GM20431 (cell line): ENCODE results near the gene VAMP3.
"Not testable (repeated sequence)": the region's sequence is repeated elsewhere in the genome, so short reads cannot be mapped to it uniquely, and the experiment has no call there.

Source experiments
- in situ Hi-C: fragments of 300-500 bp; cut with MseI, MboI; formaldehyde crosslinking; loops from one replicate; pipeline ENCODE4 v1.15.0; 2020; ENCODE audit warnings: low sequenced_read_pairs; ENCODE audit not compliant: unreplicated experiment

The VAMP3 gene

DNA sequence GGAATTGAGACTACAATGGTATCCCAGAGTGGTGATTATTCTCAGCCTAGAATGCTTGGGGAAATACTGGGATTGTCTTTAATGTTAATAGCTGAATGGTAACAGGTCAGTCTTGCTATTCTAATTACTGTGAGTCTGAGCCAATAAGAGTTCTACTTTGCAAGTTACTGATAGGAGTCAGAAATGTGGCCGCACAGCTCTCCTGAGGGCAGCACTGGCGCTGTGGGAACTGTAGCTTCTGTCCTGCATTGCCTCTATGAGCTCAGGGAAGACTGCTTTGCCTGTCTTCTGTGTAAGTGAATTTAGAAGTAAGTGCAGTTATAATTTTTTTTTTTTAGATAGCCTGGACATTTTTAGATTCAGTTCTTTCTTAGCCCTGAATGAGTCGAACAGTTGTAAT is 10.0 kb upstream of the VAMP3 start:
- in situ Hi-C loops, result no loop called here

- in situ Hi-C loops, result no loop called here
Measured at GRCh38 chr1:7767176-7767575, 3.9 kb upstream of the VAMP3 start.

DNA sequence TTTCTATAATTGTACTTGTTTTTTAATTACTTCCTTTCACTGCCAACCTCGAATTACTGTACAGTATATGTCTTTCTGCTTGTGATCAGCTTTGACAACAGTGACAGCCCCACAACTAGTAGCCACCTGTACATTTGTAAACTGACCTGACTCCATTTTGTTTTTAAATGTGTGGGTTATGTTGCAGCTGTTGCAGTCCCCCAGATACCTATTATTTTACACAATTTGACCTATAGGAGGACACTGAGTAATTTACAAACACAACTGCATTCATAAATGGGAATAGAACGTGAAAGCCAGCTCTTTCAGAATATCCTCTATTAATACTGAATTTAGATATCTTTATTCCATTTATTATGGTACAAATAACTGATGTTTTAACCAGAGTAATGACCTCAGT is 2.5 kb upstream of the VAMP3 start:
- in situ Hi-C loops, result no loop called here

GRCh38 chr1:7769673-7770412 is 1.3 kb upstream of the VAMP3 start:
- in situ Hi-C loops, result no loop called here

DNA sequence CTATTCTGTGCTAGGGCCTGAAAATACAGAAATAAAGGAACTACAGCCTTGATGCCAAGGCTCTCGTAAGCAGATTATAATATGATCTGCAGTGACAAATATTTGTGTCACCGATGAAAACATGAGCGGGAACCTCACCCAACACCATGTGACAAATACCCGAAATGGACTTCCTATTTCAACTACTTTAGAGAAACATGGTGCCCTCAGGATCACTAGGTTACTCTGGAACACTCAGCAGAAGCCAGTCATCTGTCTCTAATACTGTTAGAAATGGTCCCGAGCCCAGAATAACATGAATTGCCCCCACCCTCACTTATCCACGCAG is 463 bp upstream of the VAMP3 start:
- in situ Hi-C loops, result no loop called here

DNA sequence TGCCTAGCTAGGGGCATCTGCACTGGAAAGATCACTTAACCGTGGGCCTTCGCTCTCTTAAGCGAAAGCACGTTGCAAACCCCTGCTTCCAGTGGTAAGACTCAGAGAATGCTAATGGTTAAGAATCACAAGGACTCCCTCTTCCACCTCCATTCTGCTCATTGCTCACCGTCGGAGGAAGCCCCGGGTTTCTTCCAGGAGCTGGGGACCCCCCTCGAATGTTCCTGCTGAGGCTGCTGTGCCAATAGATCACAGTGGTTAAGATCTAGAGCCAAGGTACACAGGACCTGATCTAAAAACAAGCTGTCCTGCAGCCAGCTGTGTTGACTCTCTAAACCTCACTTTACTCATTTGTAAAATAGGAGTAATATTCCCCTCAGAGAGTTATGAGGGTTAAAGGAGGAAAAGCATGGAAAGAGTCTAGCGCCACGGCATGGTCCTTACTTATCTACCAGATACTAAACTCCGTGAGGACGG is 765 bp downstream of the VAMP3 start:
- in situ Hi-C loops, result no loop called here

DNA sequence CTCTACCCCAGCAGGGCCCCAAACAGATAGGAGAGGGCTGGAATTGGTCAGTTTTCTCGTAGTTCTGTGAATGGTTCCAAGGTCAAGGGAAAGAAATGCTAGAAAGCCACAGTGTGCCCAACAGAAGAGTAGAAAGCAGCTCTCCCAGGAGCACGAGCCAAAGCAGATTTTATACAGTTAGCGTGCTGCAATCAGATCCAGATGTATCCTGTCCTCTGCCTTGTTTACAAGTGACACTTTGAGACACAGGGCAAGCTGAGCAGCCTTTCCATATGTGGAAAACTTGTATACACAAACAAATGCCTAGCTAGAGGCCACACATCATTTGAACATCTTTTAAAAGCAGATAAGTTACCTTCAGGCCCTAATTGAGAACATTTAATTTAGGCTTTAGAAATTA is 6.5 kb downstream of the VAMP3 start:
- in situ Hi-C loops, result no loop called here

DNA sequence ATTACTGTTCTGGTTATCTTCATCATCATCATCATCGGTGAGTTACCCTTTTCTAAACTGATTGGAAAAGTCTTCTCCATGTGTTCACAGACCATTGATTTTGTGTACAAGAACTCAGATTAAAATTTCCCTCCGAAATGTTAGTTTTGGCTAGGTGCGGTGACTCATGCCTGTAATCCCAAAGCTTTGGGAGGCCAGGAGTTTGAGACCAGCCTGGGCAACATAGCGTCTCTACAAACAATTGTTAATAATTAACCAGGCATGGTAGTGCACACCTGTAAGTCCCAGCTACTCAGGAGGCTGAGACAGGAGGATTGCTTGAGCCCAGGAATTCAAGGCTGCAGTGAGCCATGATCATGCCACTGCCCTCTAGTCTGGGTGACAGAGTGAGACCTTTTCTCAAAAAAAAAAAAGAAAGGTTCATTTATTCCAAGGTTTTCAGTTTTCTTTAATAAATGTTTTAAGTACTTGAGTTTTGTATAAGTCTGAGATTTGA is 7.1 kb downstream of the VAMP3 start:
- in situ Hi-C loops, result no loop called here

DNA sequence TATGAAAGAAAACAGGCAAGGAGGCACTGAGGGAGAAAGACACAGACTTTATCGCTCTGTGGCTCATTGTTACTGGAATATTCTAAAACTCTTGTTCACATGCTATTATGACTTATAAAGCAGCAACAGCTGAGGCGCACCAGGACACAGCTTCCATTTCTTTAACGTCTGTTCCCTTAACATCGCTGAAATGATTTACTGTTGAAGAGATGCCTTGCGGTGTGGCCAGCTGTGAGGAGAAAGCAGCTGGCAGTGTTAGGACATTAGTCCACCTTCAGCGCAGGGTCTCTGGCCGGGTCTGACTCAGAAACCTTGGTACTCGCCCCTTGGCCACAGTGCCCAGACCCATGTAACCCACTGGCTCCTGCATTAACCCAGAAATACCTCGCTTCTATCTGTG is 9.9 kb downstream of the VAMP3 start:
- in situ Hi-C loops, result no loop called here

- in situ Hi-C loops, result no loop called here
Measured at GRCh38 chr1:7781501-7781900, 10.4 kb downstream of the VAMP3 start.

- in situ Hi-C loops, result no loop called here
Measured at GRCh38 chr1:7781923-7782495, 10.9 kb downstream of the VAMP3 start.

DNA sequence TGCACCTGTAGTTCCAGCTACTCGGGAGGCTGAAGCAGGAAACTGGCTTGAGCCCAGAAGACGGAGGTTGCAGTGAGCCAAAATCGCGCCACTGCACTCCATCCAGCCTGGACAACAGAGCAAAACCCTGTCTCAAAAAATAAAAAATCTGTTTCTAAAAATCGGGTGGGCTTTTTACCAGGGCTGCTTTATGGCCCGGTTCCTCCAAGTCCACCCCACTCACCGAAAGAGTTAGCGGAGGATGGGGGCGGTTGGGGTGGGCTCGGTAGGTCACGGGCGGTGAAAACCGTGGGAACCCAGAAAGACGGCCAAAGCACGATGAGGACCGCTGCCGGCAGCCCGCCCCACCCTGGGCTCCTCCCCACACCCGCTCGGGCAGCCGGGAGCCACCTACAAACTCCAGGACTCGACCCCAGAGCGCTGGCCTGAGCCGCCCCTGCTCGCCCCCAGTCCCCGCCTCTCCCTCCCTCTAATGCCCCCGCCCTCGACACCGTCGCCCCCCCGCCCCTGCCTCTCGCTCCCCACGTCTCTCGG is 12.1 kb downstream of the VAMP3 start:
- in situ Hi-C loops, result no loop called here

- in situ Hi-C loops, result no loop called here
Measured at GRCh38 chr1:7783826-7784491, 12.9 kb downstream of the VAMP3 start, which contains the start of gene PER3. TSS of gene PER3 (plus strand) at chr1:7784291. CDS start at chr1:7784878, 587 bp downstream.

- in situ Hi-C loops, result no loop called here
Measured at GRCh38 chr1:7784492-7785071, 13.5 kb downstream of the VAMP3 start.

DNA sequence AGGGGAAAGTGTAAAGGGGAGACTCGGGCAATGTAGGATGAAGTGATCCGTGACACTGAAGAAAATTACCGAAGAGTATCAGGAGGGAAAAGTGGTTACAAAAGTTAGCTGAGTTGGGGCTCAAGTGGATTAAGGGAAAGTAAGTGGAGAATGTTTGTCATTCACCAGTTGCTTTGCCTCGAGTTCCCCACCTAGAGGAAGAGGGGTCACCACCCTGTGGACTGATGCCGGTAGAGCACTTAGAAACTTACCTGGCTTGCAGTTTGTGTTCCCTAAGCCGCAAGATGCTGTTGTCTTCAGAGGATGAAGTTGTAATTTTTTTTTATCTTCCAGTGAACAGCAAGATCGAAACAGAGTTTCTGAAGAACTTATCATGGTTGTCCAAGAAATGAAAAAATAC is 14.0 kb downstream of the VAMP3 start:
- in situ Hi-C loops, result no loop called here

DNA sequence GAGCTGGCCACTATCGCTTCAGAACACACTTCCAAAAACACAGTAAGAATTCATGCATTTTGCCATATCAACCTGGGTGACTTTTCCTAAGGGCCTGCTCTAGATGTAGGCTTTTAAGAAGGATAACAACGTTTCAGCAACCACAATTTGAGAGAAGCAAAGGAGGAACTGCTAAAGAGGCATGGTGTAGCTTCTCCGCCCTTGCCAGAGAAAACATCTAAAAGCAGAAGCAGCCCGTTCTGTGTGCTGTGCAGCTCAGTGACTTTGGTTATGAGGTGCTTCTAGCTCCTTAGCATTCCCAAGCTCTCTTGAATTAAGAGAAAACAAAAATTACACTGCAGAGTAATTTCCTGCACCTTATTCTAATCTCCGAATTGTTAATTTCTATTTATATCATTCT is 15.7 kb downstream of the VAMP3 start:
- in situ Hi-C loops, result no loop called here

DNA sequence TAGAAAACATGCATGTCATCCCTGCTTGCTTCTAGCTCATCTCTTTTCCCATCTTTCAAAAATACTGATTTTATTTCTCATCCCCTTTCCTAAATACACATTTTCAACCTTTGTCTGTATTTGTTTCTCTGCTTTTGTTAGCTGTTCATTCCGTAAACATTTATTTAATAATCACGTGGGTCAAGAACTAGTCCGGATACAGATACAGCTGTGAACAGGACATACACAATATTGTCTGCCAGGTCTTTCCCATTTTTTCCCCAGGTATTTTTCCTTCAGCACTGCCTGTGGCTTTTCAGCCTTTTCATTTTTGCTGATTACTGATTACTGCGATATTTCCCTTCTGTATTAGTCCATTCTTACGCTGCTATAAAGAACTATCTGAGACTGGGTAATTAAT is 18.7 kb downstream of the VAMP3 start:
- in situ Hi-C loops, result no loop called here

- in situ Hi-C loops, result not testable (repeated sequence)
Measured at GRCh38 chr1:7791027-7791426, 19.9 kb downstream of the VAMP3 start.

GRCh38 chr1:7795406-7795805 is 24.3 kb downstream of the VAMP3 start:
- in situ Hi-C loops, result no loop called here

GRCh38 chr1:7805460-7805859 is 34.4 kb downstream of the VAMP3 start:
- in situ Hi-C loops, result no loop called here
